H1 (cell line): Measurements from ENCODE around the gene GPX6. TPM values are rescaled to one million over a fixed set of nuclear protein-coding genes. Genes with fewer than 3 reads are reported as not detected.

ENCODE experiments used
- CTCF ChIA-PET: fragments of 300-600 bp; sonication (Branson Sonifier 250); formaldehyde crosslinking; loops from one replicate; lab custom pipeline; 2021; ENCODE audit not compliant: partially characterized antibody; lab: Charles Lee
- POLR2A ChIA-PET: fragments of 300-600 bp; sonication (Branson Sonifier 250); formaldehyde crosslinking; loops from one replicate; lab custom pipeline; 2021; ENCODE audit warnings: inconsistent platforms; ENCODE audit not compliant: partially characterized antibody; lab: Charles Lee
- DNase-seq, 2 experiments: peaks; one replicate each; pipeline versions ENCODE4 v3.0.0 to v3.0.0-alpha.2; 2010 to 2022; ENCODE audit warnings: low spot score in 2 of 2, low read depth in 1 of 2, mixed read lengths in 1 of 2
- FAIRE-seq: peaks from 2 replicates; lab custom pipeline; 2011; peaks lifted over from hg19 to GRCh38; lab: Jason Lieb, UNC
- H2AFZ ChIP-seq: 2 replicates; pipeline ENCODE4 v1.8.1; 2012; ENCODE audit warnings: low read length, inconsistent platforms
- H2AK5ac ChIP-seq: 2 replicates; pipeline ENCODE4 v1.6.1; 2013; ENCODE audit warnings: low read depth, low read length
- H2BK120ac ChIP-seq: replicated peaks from 2 replicates; pipeline ENCODE3; 2013; ENCODE audit warnings: low read depth, low read length, inconsistent platforms
- H2BK12ac ChIP-seq: 2 replicates; pipeline ENCODE4 v1.6.1; 2013; ENCODE audit warnings: low read depth, low read length
- H2BK15ac ChIP-seq: 2 replicates; pipeline ENCODE4 v1.6.1; 2013; ENCODE audit warnings: low read length
- H2BK20ac ChIP-seq: 2 replicates; pipeline ENCODE4 v1.6.1; 2013; ENCODE audit warnings: low read length
- H2BK5ac ChIP-seq: 2 replicates; pipeline ENCODE4 v1.6.1; 2013; ENCODE audit warnings: low read depth, low read length
- H3K14ac ChIP-seq: 2 replicates; pipeline ENCODE4 v1.6.1; 2013; ENCODE audit warnings: inconsistent platforms; ENCODE audit not compliant: insufficient read length
- H3K18ac ChIP-seq: 2 replicates; pipeline ENCODE4 v1.6.1; 2013; ENCODE audit warnings: low read length; ENCODE audit errors: extremely low read depth
- H3K23ac ChIP-seq: 2 replicates; pipeline ENCODE4 v1.6.1; 2013; ENCODE audit warnings: inconsistent platforms; ENCODE audit not compliant: insufficient read length
- H3K23me2 ChIP-seq: 2 replicates; pipeline ENCODE4 v1.6.1; 2013; ENCODE audit warnings: low read depth, low read length
- H3K27ac ChIP-seq: 2 replicates; pipeline ENCODE4 v1.6.1; 2011; ENCODE audit warnings: low read depth, low read length, inconsistent platforms
- H3K27me3 ChIP-seq, 4 experiments: replicated peaks in 1 of 4; 1 replicate in 1 of 4; 2 replicates in 3 of 4; pipeline versions ENCODE4 v1.6.1 to v1.8.1; 2011 to 2013; ENCODE audit warnings: low read length in 3 of 4, mild to moderate bottlenecking in 3 of 4, inconsistent platforms in 2 of 4, mixed read lengths in 2 of 4, moderate library complexity in 1 of 4; ENCODE audit not compliant: control insufficient read depth in 3 of 4, insufficient read depth in 3 of 4; ENCODE audit errors: extremely low read depth in 1 of 4
- H3K36me3 ChIP-seq, 4 experiments: 2 replicates each; pipeline versions ENCODE4 v1.6.1 to v1.8.1; 2011 to 2013; ENCODE audit warnings: mild to moderate bottlenecking in 4 of 4, low read length in 3 of 4, moderate library complexity in 2 of 4, control low read depth in 1 of 4, inconsistent platforms in 1 of 4; ENCODE audit not compliant: insufficient read depth in 4 of 4, control insufficient read depth in 2 of 4
- H3K4ac ChIP-seq: replicated peaks from 2 replicates; pipeline ENCODE3; 2013; ENCODE audit warnings: low read length, low read depth, mixed read lengths, inconsistent platforms; ENCODE audit not compliant: insufficient read length
- H3K4me1 ChIP-seq, 4 experiments: replicated peaks in 1 of 4; 1 replicate in 1 of 4; 2 replicates in 3 of 4; pipeline versions ENCODE4 v1.6.1 to v1.8.1; 2011 to 2013; ENCODE audit warnings: low read length in 3 of 4, inconsistent platforms in 2 of 4, mixed read lengths in 1 of 4; ENCODE audit not compliant: insufficient read depth in 4 of 4, control insufficient read depth in 3 of 4
- H3K4me2 ChIP-seq, 2 experiments: 2 replicates each; pipeline versions ENCODE4 v1.6.1 to v1.8.1; 2011 to 2013; ENCODE audit warnings: low read depth in 2 of 2, low read length in 2 of 2, control low read depth in 1 of 2, inconsistent platforms in 1 of 2, mild to moderate bottlenecking in 1 of 2; ENCODE audit not compliant: insufficient read depth in 1 of 2
- H3K4me3 ChIP-seq, 4 experiments: fragments of 200-600, 300-600 bp in 1 of 4; sonication (generic), shearing (Covaris generic), sonication (Bioruptor Twin) in 1 of 4; 2 replicates each; pipeline versions ENCODE4 v1.5.1 to v1.8.1; 2011 to 2016; ENCODE audit warnings: low read length in 4 of 4, low read depth in 3 of 4, control low read depth in 2 of 4, inconsistent platforms in 2 of 4, mild to moderate bottlenecking in 2 of 4, mixed read lengths in 1 of 4, moderate library complexity in 1 of 4; ENCODE audit not compliant: insufficient read depth in 2 of 4; ENCODE audit errors: extremely low read depth in 1 of 4
- H3K56ac ChIP-seq: replicated peaks from 2 replicates; pipeline ENCODE3; 2013; ENCODE audit warnings: low read depth, mild to moderate bottlenecking, mixed read lengths, low read length, inconsistent platforms; ENCODE audit not compliant: insufficient read length
- H3K79me1 ChIP-seq: 2 replicates; pipeline ENCODE4 v1.6.1; 2013; ENCODE audit warnings: low read depth, low read length, control low read depth
- H3K79me2 ChIP-seq, 2 experiments: 2 replicates each; pipeline versions ENCODE4 v1.6.1 to v1.8.1; 2012 to 2013; ENCODE audit warnings: low read length in 2 of 2, mild to moderate bottlenecking in 2 of 2, inconsistent platforms in 1 of 2; ENCODE audit not compliant: insufficient read depth in 2 of 2, control insufficient read depth in 1 of 2
- H3K9ac ChIP-seq, 4 experiments: replicated peaks in 1 of 4; 1 replicate in 1 of 4; 2 replicates in 3 of 4; pipeline versions ENCODE4 v1.6.1 to v1.8.1; 2011 to 2013; ENCODE audit warnings: low read depth in 3 of 4, low read length in 3 of 4, control low read depth in 2 of 4, mild to moderate bottlenecking in 2 of 4, moderate library complexity in 2 of 4, inconsistent platforms in 1 of 4; ENCODE audit errors: extremely low read depth in 1 of 4
- H3K9me3 ChIP-seq, 2 experiments: 2 replicates each; pipeline versions ENCODE4 v1.6.1 to v1.8.1; 2012 to 2013; ENCODE audit warnings: mild to moderate bottlenecking in 2 of 2, moderate library complexity in 2 of 2, control low read depth in 1 of 2, inconsistent platforms in 1 of 2, low read depth in 1 of 2, low read length in 1 of 2, mixed read lengths in 1 of 2; ENCODE audit not compliant: insufficient read depth in 2 of 2
- H4K20me1 ChIP-seq, 2 experiments: replicated peaks in 1 of 2; 2 replicates each; pipeline versions ENCODE3 to v1.8.1; 2011 to 2013; ENCODE audit warnings: inconsistent platforms in 2 of 2, low read length in 2 of 2, mild to moderate bottlenecking in 1 of 2; ENCODE audit not compliant: insufficient read depth in 2 of 2, control insufficient read depth in 1 of 2
- H4K5ac ChIP-seq: 2 replicates; pipeline ENCODE4 v1.6.1; 2013; ENCODE audit warnings: low read length, low read depth, mixed read lengths, inconsistent platforms; ENCODE audit not compliant: insufficient read length
- H4K8ac ChIP-seq: 2 replicates; pipeline ENCODE4 v1.8.0; 2013; ENCODE audit warnings: mild to moderate bottlenecking, moderate library complexity, low read length, inconsistent platforms; ENCODE audit not compliant: insufficient read depth; ENCODE audit errors: extremely low read depth
- H4K91ac ChIP-seq: replicated peaks from 2 replicates; pipeline ENCODE3; 2013; ENCODE audit warnings: low read length, mixed read lengths, inconsistent platforms; ENCODE audit not compliant: insufficient read length
- CHD1 ChIP-seq: IDR thresholded peaks from 2 replicates; pipeline ENCODE4 v1.6.1; 2012; ENCODE audit warnings: low read depth, low read length, improper control_type of control experiment
- CTBP2 ChIP-seq: IDR thresholded peaks from 2 replicates; pipeline ENCODE4 v1.7.0; 2011; ENCODE audit warnings: borderline replicate concordance, mild to moderate bottlenecking, moderate library complexity, mixed read lengths, low read length; ENCODE audit not compliant: insufficient read depth, insufficient read length
- CTCF ChIP-seq, 3 experiments: IDR thresholded peaks; 1 replicate in 2 of 3; 2 replicates in 1 of 3; pipeline versions ENCODE4 v1.5.1 to v1.6.1; 2011; ENCODE audit warnings: low read length in 3 of 3, mild to moderate bottlenecking in 3 of 3, inconsistent platforms in 2 of 3, low read depth in 1 of 3, moderate library complexity in 1 of 3; ENCODE audit not compliant: insufficient read depth in 1 of 3; ENCODE audit errors: control extremely low read depth in 1 of 3
- HDAC6 ChIP-seq: IDR thresholded peaks from one replicate; pipeline ENCODE4 v1.7.1; 2012; ENCODE audit warnings: low read depth, mild to moderate bottlenecking, inconsistent platforms, low read length, moderate library complexity
- KDM4A ChIP-seq: IDR thresholded peaks from one replicate; pipeline ENCODE4 v1.7.1; 2012; ENCODE audit warnings: low read depth, mild to moderate bottlenecking, moderate library complexity, low read length, inconsistent platforms; ENCODE audit not compliant: severe bottlenecking
- MAFK ChIP-seq: IDR thresholded peaks from 2 replicates; pipeline ENCODE4 v1.6.1; 2012; ENCODE audit warnings: low read depth, mild to moderate bottlenecking, improper control_type of control experiment, low read length
- SAP30 ChIP-seq: fragments of 300-600 bp; sonication (generic); IDR thresholded peaks from 2 replicates; pipeline ENCODE4 v1.7.1; 2012; ENCODE audit warnings: low read length, moderate library complexity, mild to moderate bottlenecking, inconsistent platforms; ENCODE audit not compliant: insufficient read depth, insufficient replicate concordance
- WGBS, 2 experiments: shearing (Covaris generic) in 1 of 2; methylation state at CpG; one replicate each; pipeline versions ENCODE4 v1.1.6 to v1.1.7; 2013 to 2015; ENCODE audit warnings: low lambda C conversion rate in 2 of 2, mixed read lengths in 2 of 2, inconsistent platforms in 1 of 2, low coverage in 1 of 2, missing lambda C conversion rate in 1 of 2; ENCODE audit not compliant: insufficient replicate concordance in 2 of 2, insufficient coverage in 1 of 2, insufficient read length in 1 of 2; ENCODE audit errors: extremely low coverage in 1 of 2, missing lambda C conversion rate in 1 of 2; 5-methylcytosine and 5-hydroxymethylcytosine counted together
- polyA plus RNA-seq, 7 experiments: library from polyadenylated mRNA; depleted of rRNA in 3 of 7; stranded (reverse) in 5 of 7; unstranded in 2 of 7; fragments of >200 nt in 5 of 7; fragments of 200-250 nt in 2 of 7; gene quantifications; 1 replicate in 5 of 7; 2 replicates in 1 of 7; 4 replicates in 1 of 7; pipeline versions ENCODE4 v1.2.1 to v1.2.3, GENCODE V29; 2011 to 2013; ENCODE audit warnings: missing spikeins in 2 of 7, mixed read lengths in 2 of 7
- total RNA-seq: library from RNA; stranded (reverse); fragmentation: NEBNext Ultra II Directional; extraction: Animal tissue kit (Norgen Biotek cat#: 25700); gene quantifications from 2 replicates; pipeline ENCODE4 v1.2.1, GENCODE V29; 2021

The GPX6 gene
- total and polyA plus RNA-seq, 2 of the 8 experiments (the other 6 are each of a cell fraction or from before 2014, with no cell fraction given) = not detected

GRCh38 chr6:28542440-28543296, 27.1 kb upstream of the GPX6 start:
- peak; percentile 88 for FAIRE-seq
- peak overlapping the region; percentile 7; the same call in 1 of the 2 replicates for H3K18ac ChIP-seq
- 2% methylated on average over 30 of the region's 30 CpGs; no CpG with 5 or more reads in 1 of the 2 experiments for WGBS, 2 experiments
- no peak overlapping the region for H2AK5ac ChIP-seq
- POLR2A ChIA-PET = interaction anchor here (0.7 to 3.0 kb wide), 18 partner anchors 10 to 650 kb away, joined by 3 to 10 read pairs (median 3); partner anchors contain the start of genes GPX6, TRIM27 and ZSCAN23
- no peak overlapping the region for H3K23ac ChIP-seq
- H2BK5ac ChIP-seq = no peak overlapping the region; the same call in 1 of the 2 replicates
- CTCF ChIA-PET = interaction anchor here (0.5 to 2.7 kb wide), 40 partner anchors 10 to 229 kb away, joined by 3 to 21 read pairs (median 4); partner anchors contain the start of genes GPX6 and ZSCAN12
- H3K27me3 ChIP-seq = no peaks in the 10 kb centered on the region
- H4K20me1 ChIP-seq = no peaks in the 10 kb centered on the region
- H3K9ac ChIP-seq = peak overlapping the region in 1 of 4 experiments; percentile 33; a peak in 2 of 7 replicates
- DNase-seq = peak; percentile 88 to 94
- H3K79me2 ChIP-seq = no peaks in the 10 kb centered on the region
- no peak overlapping the region for H4K91ac ChIP-seq
- H3K14ac ChIP-seq = no peak overlapping the region
- H2BK12ac ChIP-seq = peak overlapping the region; percentile 69; the same call in 1 of the 2 replicates
- H3K4me1 ChIP-seq = peaks cover 0 to 6% (median under 1%) of the 10 kb centered on the region in 4 experiments; a peak in 4 of 7 replicates
- no peak overlapping the region for H2BK15ac ChIP-seq
- no peak overlapping the region for H2BK20ac ChIP-seq
- peak overlapping the region; percentile 54 to 80 (median 74) for H3K4me3 ChIP-seq
- H3K27ac ChIP-seq = peak overlapping the region; percentile 59; the same call in 1 of the 2 replicates
- H3K4me2 ChIP-seq = peak overlapping the region; percentile 71 to 75
- no peaks in the 10 kb centered on the region for H3K9me3 ChIP-seq
- H3K56ac ChIP-seq = no peak overlapping the region
- H3K79me1 ChIP-seq = no peaks in the 10 kb centered on the region
- no peak overlapping the region; the same call in 1 of the 2 replicates for H4K8ac ChIP-seq
- H3K36me3 ChIP-seq = no peaks in the 10 kb centered on the region
- H2BK120ac ChIP-seq = no peak overlapping the region
- H3K4ac ChIP-seq = no peak overlapping the region
- peak overlapping the region; percentile 11 for H4K5ac ChIP-seq
- H3K23me2 ChIP-seq = peaks cover 8% of the 10 kb centered on the region
- peak overlapping the region; percentile 90 for H2AFZ ChIP-seq
- TF ChIP-seq CTCF (IDR thresholded peaks at IDR 0.05; ENCODE audit: control extremely low read depth in 1 of 3, insufficient read depth in 1 of 3, low read depth in 1 of 3, low read length in 3 of 3) (peak; percentile 71 to 98 (median 86)), SAP30 (no peak), HDAC6 (no peak), CTBP2 (peak; percentile 48), CHD1 (no peak), MAFK (peak; percentile 61; the same call in 1 of the 2 replicates), KDM4A (peak; percentile 48)
